ENCODE data around the gene PDZD2. TPM values are rescaled to one million over a fixed set of nuclear protein-coding genes. Genes with fewer than 3 reads are reported as not detected.

The PDZD2 gene
- total RNA-seq, 4 donors from 2014 or later, result 13.7 to 26.7 (median 24.1) TPM

GRCh38 chr5:32029261-32029660 is 390.3 kb downstream of the PDZD2 start:
- Histone ChIP-seq H3K36me3 (no peaks in the 10 kb centered on the region), H3K27me3 (no peaks in the 10 kb centered on the region), H3K4me3 (no peak overlapping the region), H3K4me1 (peaks cover 9 to 55% (median 23%) of the 10 kb centered on the region in 3 donors), H3K27ac (peak overlapping the region in 2 of 4 donors; percentile 46 to 82), H3K9me3 (no peaks in the 10 kb centered on the region)
- TF ChIP-seq CTCF (IDR thresholded peaks at IDR 0.05) (no peak), POLR2A (IDR thresholded peaks at IDR 0.05) (no peak)
- WGBS, 2 donors, result 28 to 32% methylated on average over 2 of the region's 2 CpGs
- intact Hi-C loops (cut with DNase I), result no loop called here
- no peak for DNase-seq

DNA sequence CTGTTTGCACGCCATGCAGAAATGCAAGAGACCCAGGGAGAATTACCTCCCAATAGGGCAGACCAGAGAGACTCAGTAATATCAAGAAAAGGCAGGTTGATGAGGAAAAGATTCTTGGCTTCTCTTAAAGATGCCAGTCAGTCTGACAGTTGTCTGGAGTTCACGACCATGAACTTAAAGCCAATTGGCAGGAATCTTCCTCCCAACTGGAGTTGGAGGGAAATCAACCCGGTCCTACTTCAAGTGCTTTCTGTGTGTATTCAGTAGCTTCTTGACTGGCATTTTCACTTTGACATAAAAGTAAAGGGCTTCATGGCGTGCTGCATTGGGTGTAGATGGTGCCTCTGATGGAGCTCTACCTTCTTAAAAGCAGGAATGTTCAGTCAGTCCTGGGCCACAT is 390.9 kb downstream of the PDZD2 start:
- no peaks in the 10 kb centered on the region for H3K27me3 ChIP-seq
- intact Hi-C loops (cut with DNase I), result no loop called here
- no peaks in the 10 kb centered on the region for H3K9me3 ChIP-seq
- DNase-seq, result no peak
- H3K27ac ChIP-seq, result peak overlapping the region in 1 of 4 donors; percentile 6
- 62 to 76% methylated on average over 3 to 4 of the region's 4 CpGs for WGBS, 2 donors
- H3K36me3 ChIP-seq, result no peaks in the 10 kb centered on the region
- no peak overlapping the region for H3K4me3 ChIP-seq
- TF ChIP-seq POLR2A (IDR thresholded peaks at IDR 0.05), result no peak
- no peak for TF ChIP-seq CTCF (IDR thresholded peaks at IDR 0.05)
- peaks cover 9 to 50% (median 23%) of the 10 kb centered on the region in 3 donors for H3K4me1 ChIP-seq

- DNase-seq, result no peak
- Histone ChIP-seq H3K27ac (peak overlapping the region in 1 of 4 donors; percentile 6), H3K4me1 (peaks cover 9 to 50% (median 23%) of the 10 kb centered on the region in 3 donors), H3K36me3 (no peaks in the 10 kb centered on the region), H3K4me3 (no peak overlapping the region), H3K27me3 (no peaks in the 10 kb centered on the region), H3K9me3 (no peaks in the 10 kb centered on the region)
- WGBS, 2 donors, result 67 to 68% methylated on average over 3 of the region's 3 CpGs
- TF ChIP-seq CTCF (IDR thresholded peaks at IDR 0.05), result no peak
- no peak for TF ChIP-seq POLR2A (IDR thresholded peaks at IDR 0.05)
- intact Hi-C loops (cut with DNase I), result no loop called here
Measured at GRCh38 chr5:32030222-32030621, 391.3 kb downstream of the PDZD2 start.

- TF ChIP-seq CTCF (IDR thresholded peaks at IDR 0.05), result no peak
- TF ChIP-seq POLR2A (IDR thresholded peaks at IDR 0.05), result no peak
- Histone ChIP-seq H3K4me3 (no peak overlapping the region), H3K27ac (no peak overlapping the region), H3K9me3 (no peaks in the 10 kb centered on the region), H3K4me1 (peaks cover 9 to 50% (median 23%) of the 10 kb centered on the region in 3 donors), H3K27me3 (no peaks in the 10 kb centered on the region), H3K36me3 (no peaks in the 10 kb centered on the region)
- DNase-seq, result no peak
- intact Hi-C loops (cut with DNase I), result no loop called here
- WGBS, 2 donors, result 84 to 86% methylated on average over 5 of the region's 5 CpGs
Measured at GRCh38 chr5:32030686-32031085, 391.8 kb downstream of the PDZD2 start.

- intact Hi-C loops (cut with DNase I), result no loop called here
- Histone ChIP-seq H3K27me3 (no peaks in the 10 kb centered on the region), H3K36me3 (no peaks in the 10 kb centered on the region), H3K27ac (no peak overlapping the region), H3K9me3 (no peaks in the 10 kb centered on the region), H3K4me1 (peaks cover 9 to 50% (median 23%) of the 10 kb centered on the region in 3 donors), H3K4me3 (no peak overlapping the region)
- WGBS, 2 donors, result 73 to 79% methylated on average over 4 of the region's 4 CpGs
- TF ChIP-seq POLR2A (IDR thresholded peaks at IDR 0.05), result no peak
- no peak for TF ChIP-seq CTCF (IDR thresholded peaks at IDR 0.05)
- DNase-seq, result no peak
Measured at GRCh38 chr5:32031089-32031488, 392.2 kb downstream of the PDZD2 start.
